UCSD-AML1 (cell line): ENCODE measurements around the gene BLOC1S6.

Source experiments
- DNase-seq: peaks from one replicate; lab custom pipeline; 2025; ENCODE audit not compliant: unreplicated experiment; lab: John Stamatoyannopoulos, UW

The BLOC1S6 gene, protein sequence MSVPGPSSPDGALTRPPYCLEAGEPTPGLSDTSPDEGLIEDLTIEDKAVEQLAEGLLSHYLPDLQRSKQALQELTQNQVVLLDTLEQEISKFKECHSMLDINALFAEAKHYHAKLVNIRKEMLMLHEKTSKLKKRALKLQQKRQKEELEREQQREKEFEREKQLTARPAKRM

DNA sequence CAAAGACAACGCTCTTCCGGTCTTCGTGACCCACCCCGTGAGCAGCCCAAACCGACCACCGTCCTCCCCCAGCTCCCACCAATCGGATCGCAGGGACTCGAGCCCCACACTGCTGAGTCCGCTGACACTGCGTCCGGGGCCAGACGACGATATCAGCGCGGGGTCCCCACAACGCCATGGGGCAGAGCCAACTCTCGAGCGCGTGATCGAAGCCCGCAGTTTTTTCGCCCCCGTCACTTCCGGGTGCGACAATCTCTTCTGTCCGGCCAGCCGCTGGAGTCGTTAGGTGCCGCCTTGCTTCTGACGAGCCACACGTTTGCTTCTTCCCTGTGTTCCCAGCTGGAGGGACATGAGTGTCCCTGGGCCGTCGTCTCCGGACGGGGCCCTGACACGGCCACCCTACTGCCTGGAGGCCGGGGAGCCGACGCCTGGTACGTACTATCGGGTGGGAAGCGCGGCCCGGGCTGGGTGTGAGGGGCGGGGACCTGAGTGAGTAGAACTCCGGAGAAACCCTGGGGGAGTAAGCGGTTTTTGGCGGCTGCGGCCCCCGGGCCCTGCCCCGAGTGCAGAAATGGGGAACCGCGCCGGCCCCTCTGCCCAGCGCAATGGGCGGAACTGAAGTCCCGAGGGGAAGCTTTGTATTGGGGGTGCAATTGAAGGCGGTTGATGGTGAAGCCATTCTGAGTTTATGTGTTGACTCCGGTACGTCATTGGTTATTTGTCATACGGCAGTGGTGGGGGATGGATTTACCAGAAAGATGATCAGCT is at the start of gene BLOC1S6:
Gene BLOC1S6, plus strand, starts transcription at position 285 of the 768 bp plus-strand sequence. Its CDS starts 65 bp downstream, at position 350.
- DNase-seq, result peak; percentile 93

DNA sequence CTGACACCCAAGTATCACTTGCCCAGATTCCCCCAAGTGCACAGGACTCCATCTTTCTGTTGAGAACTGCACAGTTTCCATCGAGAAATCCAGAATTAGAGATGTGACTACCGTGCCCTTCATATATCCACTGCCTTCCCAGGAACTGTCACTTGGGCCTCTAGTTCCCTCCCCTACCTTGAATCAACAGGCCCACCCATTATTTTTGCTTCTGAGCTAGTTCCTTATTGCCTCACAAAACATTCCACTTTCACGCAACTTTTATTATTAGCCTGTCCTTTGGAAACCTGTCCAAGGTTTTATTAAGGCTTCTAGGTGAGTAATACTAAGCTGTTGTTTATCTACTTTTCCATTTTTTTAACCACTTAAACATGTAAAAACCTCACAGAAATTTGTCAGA is 47.5 kb upstream of the BLOC1S6 start:
- no peak for DNase-seq

DNA sequence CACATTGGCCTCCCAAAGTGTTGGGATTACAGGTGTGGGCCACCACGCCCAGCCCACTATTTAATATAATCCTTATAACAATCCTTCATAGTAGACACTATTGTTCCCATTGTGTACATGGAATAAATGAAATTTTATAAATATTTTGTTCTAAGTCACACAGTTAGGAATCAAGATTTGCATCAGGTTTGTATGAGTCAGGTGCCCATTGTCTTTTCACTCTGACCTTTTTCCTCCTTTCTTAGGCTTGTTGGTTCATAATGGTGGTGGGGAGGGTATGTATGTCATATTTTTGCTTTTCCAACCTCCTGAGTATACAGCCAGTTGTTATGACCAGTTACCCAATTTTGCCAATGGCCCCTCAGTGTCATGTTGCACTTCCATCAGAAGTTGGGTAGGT is 46.6 kb upstream of the BLOC1S6 start:
- DNase-seq, result no peak

DNA sequence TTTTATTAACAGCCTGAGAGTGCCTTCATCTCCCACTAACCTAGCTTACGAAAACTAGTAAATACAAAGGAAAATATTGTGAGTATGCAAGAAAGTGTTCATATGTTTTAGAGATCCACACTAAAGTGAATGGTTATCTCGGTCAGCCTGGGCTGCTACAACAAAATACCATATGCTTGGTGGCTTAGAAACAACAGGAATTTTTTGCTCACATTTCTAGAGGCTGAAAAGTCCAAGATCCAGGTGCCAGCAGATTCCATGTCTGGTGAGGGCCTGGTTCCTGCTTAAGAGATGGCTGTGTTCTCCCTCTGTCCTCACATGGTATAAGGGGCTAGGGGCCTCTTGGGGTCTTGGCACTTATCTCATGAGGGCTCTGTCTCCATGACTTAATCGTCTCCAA is 44.1 kb upstream of the BLOC1S6 start:
- no peak for DNase-seq

DNA sequence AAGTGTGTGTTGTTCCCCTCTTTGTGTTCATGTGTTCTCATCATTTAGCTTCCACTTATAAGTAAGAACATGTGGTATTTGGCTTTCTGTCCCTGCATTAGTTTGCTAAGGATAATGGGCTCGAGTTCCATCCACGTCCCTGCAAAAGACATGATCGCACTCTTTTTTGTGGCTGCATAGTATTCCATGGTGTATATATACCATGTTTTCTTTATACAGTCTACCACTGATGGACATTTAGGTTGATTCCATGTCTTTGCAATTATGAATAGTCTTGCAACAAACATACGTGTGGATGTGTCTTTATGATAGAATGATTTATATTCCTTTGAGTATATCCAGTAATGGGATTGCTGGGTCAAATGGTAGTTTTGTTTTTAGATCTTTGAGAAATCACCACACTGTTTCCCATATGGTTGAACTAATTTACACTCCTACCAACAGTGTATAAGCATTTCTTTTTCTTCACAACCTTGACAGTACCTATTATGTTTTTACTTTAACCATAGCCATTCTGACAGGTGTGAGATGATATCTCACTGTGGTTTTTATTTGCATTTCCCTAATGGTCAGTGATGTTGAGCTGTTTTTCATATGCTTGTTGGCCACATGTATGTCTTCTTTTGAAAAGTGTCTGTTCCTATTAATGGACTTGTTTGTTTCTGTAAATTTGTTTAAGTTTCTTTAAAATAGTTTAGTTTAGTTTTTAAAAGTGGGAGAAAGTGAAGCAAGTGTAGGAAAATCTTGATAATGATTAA is 42.7 kb upstream of the BLOC1S6 start:
- no peak for DNase-seq

DNA sequence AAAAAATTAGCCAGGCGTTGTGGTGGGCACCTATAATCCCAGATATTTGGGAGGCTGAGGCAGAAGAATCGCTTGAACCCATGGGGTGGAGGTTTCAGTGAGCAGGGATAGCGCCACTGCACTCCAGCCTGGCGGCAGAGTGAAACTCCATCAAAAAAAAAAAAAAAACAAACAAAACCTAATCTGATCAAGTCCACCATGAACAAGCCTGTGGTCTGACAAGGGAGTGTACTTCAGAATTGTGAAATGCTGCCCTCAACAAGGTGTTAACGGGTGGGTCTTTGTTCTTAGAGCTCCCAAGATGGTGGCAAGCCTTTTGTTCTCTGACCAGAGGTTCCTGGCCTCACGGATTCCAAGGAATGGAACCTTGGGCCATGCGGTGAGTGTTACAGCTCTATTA is 40.4 kb upstream of the BLOC1S6 start:
- no peak for DNase-seq

DNA sequence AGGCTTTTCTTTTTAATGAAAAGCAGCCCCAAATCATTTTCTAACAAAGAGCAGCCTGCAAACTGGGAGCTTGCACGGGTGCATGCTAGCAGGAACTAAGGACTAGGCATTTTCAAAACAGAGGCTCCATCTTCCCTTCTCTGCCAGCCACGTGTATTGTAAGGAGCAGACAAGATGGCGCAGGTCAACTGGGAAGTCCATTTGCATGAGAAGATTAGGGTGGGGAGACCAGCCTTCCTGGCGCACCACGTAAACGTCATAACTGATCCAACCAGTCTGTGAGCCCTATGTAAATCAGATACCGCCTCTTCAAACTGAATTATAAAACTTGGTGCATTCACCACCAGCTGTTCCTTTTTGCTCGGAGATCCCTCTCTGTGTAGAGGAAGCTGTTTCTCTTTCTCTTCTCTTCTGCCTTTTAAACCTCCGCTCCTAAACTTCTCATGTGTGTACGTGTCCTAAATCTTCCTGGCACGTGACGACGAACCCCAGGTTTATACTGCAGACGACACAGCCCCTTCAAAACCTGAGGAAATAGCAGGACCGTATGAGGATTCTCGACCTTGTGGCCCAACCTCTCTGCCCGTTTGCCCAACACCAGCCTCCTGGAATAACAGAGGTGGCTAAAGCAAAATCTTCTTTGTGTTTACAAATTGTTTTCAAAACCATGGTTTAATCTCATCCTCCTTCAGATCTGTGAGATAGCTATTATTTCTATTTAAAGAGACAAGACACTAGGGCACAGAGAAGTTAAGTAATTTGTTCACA is 38.2 kb upstream of the BLOC1S6 start:
- no peak for DNase-seq

DNA sequence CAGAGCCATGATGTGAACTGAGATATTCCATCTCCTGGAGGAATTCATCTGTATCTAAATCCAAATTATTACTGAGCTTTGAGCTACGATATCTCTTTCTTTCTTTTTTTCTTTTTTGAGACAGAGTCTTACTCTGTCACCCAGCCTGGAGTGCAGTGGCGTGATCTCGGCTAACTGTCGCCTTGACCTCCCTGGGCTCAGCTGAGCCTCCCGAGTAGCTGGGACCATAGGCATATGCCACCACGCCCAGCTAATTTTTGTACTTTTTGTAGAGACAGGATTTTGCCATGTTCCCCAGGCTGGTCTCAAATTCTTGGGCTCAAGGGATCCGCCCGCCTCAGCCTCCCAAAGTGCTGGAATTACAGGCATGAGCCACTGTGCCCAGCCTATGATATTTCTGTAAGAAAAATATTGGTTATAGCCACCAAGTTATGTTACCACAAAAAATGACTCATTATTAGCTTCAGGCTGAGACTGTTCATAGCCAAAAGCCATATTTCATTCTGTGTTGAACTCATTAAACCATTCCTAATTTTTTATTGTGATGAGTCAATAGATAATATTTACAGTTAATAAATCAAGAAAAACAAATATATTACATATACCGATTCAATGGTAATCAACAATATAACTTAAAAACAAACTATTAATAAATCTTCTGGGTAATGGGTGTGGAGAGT is 37.5 kb upstream of the BLOC1S6 start:
- DNase-seq, result no peak

DNA sequence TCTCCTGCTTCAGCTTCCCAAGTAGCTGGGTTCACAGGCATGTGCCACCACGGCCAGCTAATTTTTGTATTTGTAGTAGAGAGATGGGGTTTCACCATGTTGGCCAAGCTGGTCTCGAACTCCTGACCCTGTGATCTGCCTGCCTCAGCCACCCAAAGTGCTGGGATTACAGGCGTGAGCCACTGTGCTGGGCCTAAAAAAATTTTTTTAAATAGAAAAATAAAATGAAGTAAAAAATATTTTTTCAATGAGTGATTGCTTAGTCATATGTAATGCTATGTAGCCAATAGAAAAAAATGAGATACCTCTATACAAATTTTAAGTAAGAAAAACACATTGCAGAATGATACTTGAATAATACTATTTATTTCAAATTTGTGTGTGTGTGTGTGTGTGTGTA is 36.7 kb upstream of the BLOC1S6 start:
- DNase-seq, result no peak

DNA sequence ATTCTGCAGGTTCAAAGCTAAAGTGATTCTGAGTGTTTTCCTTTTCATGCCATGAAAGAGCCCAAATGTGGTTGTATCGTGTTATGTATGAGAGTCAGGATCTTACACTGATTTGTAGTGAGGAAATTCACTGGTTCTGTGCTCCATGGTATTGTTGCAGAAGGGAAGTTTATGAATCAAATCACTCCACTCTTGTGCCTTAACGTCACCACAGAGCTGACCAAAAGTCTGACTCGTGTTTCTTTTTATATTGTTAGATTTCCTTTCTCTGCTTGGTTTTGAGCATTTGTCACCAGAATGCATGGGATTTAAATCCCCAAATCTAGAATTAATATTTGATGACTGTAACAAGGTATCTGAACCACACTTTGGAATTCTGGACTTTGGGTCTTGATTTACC is 35.5 kb upstream of the BLOC1S6 start:
- no peak for DNase-seq

DNA sequence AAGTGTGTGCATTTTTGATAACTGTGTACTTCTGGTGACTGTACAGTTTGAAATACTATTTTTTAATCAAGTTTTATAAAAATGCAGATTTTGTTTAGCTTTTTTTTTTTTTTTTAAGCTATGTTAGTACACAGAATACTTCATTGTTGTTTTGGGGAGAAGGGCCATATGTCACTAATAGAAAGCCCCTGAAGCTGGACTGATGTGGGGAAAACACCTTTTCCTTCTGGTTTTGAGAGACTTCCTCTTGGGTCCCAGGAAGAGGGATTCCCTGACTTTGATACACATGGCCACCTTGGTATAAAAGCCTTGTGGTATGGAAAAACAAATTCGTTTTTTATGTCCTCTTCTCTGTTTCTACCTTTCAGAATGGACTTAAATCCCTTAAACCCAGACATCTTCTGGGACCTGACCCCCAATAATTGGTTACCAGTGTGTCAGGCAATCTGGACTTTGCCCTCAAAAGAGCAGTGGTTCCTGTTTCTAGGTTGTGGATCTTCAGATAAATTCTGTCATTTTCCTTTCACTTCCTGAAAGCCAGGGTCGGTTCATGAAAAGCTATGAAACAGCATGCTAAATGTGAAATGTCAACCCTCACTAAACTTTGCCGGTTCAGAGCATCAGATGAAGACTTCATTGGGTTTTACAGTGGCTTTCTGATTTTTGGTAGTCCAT is 31.1 kb upstream of the BLOC1S6 start:
- no peak for DNase-seq

DNA sequence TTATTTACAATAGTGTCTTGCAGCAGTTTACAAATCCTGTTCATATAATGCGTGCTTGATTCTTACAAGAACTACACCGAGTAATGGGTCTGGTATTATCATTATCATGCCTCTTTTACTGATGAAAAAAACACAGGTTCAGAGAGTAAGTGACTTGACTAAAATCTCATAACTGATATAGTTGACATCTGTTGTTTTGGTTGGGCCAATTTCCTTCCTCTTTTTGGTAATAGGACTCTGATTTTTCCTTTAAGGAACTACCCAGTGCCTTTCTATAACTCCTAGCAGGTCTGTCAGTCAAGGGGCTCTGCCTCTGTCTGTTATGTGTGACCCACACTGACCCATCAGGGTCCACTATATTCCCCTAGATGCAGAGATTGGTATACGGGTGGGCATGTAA is 14.6 kb upstream of the BLOC1S6 start:
- no peak for DNase-seq

DNA sequence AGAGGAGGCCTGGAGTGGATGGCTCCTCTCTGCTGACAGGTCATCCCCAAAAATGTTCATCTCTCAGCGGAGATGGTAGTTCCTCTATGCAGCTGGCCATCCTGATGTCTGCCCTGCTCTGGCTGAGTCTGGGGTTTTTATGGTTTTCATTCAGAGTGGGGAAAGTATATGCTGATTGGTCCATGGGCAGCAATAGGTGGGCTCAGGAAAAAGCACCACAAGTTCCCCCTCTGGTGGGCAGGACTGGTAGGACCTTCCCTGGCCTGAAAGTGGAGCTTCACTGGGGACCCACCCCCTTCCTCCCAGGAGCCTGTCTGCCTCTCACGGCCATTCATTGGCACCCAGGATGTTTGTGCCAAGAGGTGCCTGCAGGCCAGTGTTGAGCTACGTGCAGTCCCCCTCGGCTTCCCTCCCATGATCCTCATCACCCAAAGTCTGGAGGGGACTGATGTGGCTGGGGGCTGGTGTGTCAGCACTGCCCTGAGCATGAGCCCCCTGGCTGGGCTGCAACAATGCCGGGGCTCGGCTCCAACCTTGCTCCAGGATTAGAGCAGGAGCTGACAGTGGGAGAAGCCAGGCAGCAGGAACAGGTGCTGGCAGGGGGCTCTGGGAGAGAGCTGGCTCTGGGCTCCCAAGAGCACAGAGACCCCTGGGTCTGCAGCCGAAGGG is 13.1 kb upstream of the BLOC1S6 start:
- no peak for DNase-seq

DNA sequence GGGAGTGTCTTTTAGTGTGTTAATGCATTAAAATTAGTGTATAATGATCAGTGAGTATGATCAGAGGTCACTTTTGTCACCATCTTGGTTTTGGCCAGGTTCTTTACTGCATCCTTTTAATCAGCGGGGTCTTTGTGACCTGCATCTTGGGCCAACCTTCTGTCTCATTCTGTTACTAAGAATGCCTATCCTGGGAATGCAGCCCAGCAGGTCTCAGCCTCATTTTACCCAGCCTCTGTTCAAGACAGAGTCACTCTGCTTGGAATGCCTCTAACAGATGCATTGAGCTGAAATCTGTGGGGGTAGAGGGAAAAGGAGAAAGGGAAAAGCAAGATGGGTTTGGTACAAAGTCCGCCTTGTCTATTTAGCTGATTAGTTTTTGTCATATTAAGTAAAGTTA is 5.3 kb upstream of the BLOC1S6 start:
- DNase-seq, result no peak

DNA sequence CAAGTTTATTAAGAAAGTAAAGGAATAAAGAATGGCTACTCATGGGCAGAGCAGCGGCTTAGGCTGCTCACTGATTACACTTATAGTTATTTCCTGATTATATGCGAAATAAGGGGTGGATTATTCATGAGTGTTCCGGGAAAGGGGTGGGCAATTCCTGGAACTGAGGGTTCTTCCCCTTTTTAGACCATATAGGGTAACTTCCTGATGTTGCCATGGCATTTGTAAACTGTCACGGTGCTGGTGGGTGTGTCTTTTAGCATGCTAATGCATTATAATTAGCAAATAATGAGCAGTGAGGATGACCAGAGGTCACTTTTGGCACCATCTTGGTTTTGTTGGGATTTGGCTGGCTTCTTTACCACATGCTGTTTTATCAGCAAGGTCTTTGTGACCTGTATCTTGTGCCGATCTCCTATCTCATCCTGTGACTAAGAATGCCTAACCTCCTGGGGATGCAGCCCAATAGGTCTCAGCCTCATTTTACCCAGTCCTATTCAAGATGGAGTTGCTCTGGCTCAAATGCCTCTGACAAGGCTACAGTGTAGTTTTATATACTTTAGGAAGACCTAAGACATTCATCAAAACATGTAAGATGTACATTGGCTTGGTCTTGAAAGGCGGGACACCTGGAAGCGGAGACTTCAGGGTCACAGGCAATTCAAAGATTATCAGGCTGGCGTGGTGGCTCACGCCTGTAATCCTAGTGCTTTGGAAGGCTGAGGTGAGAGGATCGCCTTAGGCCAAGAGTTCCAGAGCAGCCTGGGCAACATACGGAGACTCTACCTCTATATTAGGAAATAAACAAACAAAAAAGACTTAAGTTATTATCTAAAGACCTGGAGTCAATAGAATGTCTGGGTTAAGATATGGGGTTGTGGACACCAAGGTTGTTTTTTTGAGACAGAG is 3.2 kb upstream of the BLOC1S6 start:
- peak; percentile 16 for DNase-seq

DNA sequence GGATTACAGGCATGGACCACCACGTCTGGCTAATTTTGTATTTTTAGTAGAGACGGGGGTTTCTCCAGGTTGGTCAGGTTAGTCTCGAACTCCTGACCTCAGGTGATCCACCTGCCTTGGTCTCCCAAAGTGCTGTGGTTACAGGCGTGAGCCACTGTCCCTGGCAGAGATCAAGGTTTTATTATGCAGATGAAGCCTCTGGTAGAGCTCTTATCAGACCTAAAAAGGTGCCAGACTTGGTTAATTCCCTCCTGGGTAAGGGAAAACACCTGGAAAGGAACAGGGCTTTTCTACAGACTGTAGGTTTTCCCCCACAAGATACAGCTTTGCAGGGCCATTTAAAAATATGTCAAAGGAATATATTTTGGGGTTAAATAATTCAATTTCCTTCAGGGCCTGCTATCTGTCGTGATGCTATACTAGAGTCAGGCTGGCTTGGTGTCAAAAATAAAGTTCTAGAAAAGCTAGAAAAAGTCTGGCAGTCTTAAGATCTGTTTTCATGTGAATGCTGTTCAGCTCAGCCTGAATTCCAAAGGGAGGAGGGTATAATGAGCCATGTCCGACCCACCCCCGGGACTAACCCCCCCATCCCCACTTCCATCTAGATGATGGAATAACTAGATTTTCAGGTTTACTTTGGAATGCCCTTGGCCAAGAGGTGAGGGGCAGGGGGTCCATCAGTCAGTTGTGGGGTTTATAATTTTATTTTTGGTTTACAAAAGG is 1.9 kb upstream of the BLOC1S6 start:
- DNase-seq, result no peak

DNA sequence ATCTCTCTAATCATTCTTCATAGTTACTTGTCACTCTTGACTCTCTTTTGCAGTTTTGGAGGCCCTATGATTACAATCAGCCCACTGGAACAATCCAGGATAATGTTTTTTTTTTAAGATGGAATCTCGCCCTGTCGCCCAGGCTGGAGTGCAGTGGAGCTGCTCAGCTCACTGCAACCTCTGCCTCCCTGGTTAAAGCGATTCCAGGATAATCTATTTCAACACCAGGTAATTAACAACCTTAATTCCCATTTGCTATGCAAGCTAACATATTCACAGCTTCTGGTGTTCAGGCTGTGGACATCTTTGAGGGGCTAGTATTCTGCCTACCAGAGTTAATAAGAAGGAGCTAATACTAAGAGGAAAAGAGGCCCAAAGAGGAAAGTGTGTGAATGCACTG is 1.1 kb upstream of the BLOC1S6 start:
- DNase-seq, result no peak

DNA sequence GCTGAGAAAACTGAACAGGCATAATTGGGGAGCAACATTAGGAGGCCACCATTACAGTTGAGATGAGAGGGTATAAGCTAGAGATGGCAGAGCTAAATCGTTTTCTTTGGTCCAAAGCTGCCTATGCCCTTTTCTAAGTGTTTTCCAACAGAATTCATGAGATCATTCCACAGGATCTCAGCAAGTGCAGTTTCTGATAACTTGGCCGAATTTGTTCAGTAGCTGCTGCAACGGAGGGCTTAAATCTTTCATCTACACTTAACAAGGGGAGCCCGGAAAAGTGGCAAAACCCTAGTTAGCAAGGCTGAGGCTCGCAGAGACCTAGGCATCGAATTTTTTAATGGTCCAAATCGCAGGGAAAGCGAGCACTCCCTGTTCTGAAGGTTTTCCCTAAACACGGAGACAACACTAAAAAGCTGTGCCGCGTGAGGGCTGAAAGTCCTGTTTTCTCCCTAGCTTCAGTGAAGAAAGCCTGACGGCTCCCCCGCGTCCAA is 531 bp upstream of the BLOC1S6 start:
- DNase-seq, result no peak
